GM20431 (cell line): ENCODE measurements around the gene SLC25A43.
"Not testable (repeated sequence)": the region's sequence is repeated elsewhere in the genome, so short reads cannot be mapped to it uniquely, and the experiment has no call there.

Experiments used
- in situ Hi-C: fragments of 300-500 bp; cut with MseI, MboI; formaldehyde crosslinking; loops from one replicate; pipeline ENCODE4 v1.15.0; 2020; ENCODE audit warnings: low sequenced_read_pairs; ENCODE audit not compliant: unreplicated experiment

The SLC25A43 gene

GRCh38 chrX:119398974-119399771 is at the start of gene SLC25A43:
SLC25A43 (plus strand) TSS chrX:119399336; CDS start chrX:119399404, 68 bp downstream.
- in situ Hi-C loops: no loop called here

GRCh38 chrX:119359618-119360382 is 39.3 kb upstream of the SLC25A43 start:
- in situ Hi-C loops: no loop called here

GRCh38 chrX:119361451-119361850 is 37.7 kb upstream of the SLC25A43 start:
- in situ Hi-C loops: not testable (repeated sequence)

- in situ Hi-C loops: not testable (repeated sequence)
Observed at GRCh38 chrX:119362074-119362473, 37.1 kb upstream of the SLC25A43 start.

GRCh38 chrX:119363391-119363790 is 35.7 kb upstream of the SLC25A43 start:
- in situ Hi-C loops: no loop called here

- in situ Hi-C loops: not testable (repeated sequence)
Observed at GRCh38 chrX:119371861-119372260, 27.3 kb upstream of the SLC25A43 start.

GRCh38 chrX:119374736-119375135 is 24.4 kb upstream of the SLC25A43 start:
- in situ Hi-C loops: no loop called here

- in situ Hi-C loops: no loop called here
Observed at GRCh38 chrX:119375561-119375960, 23.6 kb upstream of the SLC25A43 start.

- in situ Hi-C loops: no loop called here
Observed at GRCh38 chrX:119376312-119376711, 22.8 kb upstream of the SLC25A43 start.

- in situ Hi-C loops: no loop called here
Observed at GRCh38 chrX:119381349-119381944, 17.7 kb upstream of the SLC25A43 start.

- in situ Hi-C loops: no loop called here
Observed at GRCh38 chrX:119382606-119383005, 16.5 kb upstream of the SLC25A43 start.

- in situ Hi-C loops: not testable (repeated sequence)
Observed at GRCh38 chrX:119386685-119387084, 12.5 kb upstream of the SLC25A43 start.

- in situ Hi-C loops: not testable (repeated sequence)
Observed at GRCh38 chrX:119387426-119387825, 11.7 kb upstream of the SLC25A43 start.

- in situ Hi-C loops: no loop called here
Observed at GRCh38 chrX:119389214-119389613, 9.9 kb upstream of the SLC25A43 start.

- in situ Hi-C loops: no loop called here
Observed at GRCh38 chrX:119389871-119390501, 9.2 kb upstream of the SLC25A43 start.

GRCh38 chrX:119391279-119391678 is 7.9 kb upstream of the SLC25A43 start:
- in situ Hi-C loops: no loop called here

GRCh38 chrX:119393144-119393543 is 6.0 kb upstream of the SLC25A43 start:
- in situ Hi-C loops: no loop called here

GRCh38 chrX:119398587-119398973 is 556 bp upstream of the SLC25A43 start:
- in situ Hi-C loops: no loop called here

- in situ Hi-C loops: no loop called here
Observed at GRCh38 chrX:119399772-119400101, 601 bp downstream of the SLC25A43 start.

- in situ Hi-C loops: no loop called here
Observed at GRCh38 chrX:119401569-119401968, 2.4 kb downstream of the SLC25A43 start.

GRCh38 chrX:119402588-119402987 is 3.5 kb downstream of the SLC25A43 start:
- in situ Hi-C loops: no loop called here
